Mesenchymal stem cell (in vitro differentiated cells and primary cell): ENCODE measurements around the gene PDK2.

Source experiments
- DNase-seq: peaks from one replicate; pipeline ENCODE4 v3.0.0-alpha.2; 2013
- H2AFZ ChIP-seq: one replicate; pipeline ENCODE4 v1.6.1; 2013; ENCODE audit warnings: low read depth, mild to moderate bottlenecking, control low read depth, inconsistent platforms, low read length, moderate library complexity
- H2AK5ac ChIP-seq: 2 replicates; pipeline ENCODE4 v1.6.1; 2013; ENCODE audit warnings: low read length, moderate library complexity, mild to moderate bottlenecking, inconsistent platforms; ENCODE audit not compliant: severe bottlenecking
- H2BK120ac ChIP-seq: one replicate; pipeline ENCODE4 v1.6.1; 2013; ENCODE audit warnings: low read depth, mild to moderate bottlenecking, inconsistent platforms, low read length, moderate library complexity
- H2BK12ac ChIP-seq, 2 experiments: one replicate each; pipeline ENCODE4 v1.6.1; 2013; ENCODE audit warnings: inconsistent platforms in 2 of 2, low read length in 2 of 2, mild to moderate bottlenecking in 2 of 2, moderate library complexity in 2 of 2, control low read depth in 1 of 2
- H2BK15ac ChIP-seq: one replicate; pipeline ENCODE4 v1.6.1; 2013; ENCODE audit warnings: mild to moderate bottlenecking, low read depth, inconsistent platforms; ENCODE audit not compliant: poor library complexity, severe bottlenecking
- H2BK5ac ChIP-seq: 2 replicates; pipeline ENCODE4 v1.6.1; 2013; ENCODE audit warnings: low read depth, mild to moderate bottlenecking, low read length, control low read depth, inconsistent platforms; ENCODE audit not compliant: poor library complexity, severe bottlenecking
- H3K14ac ChIP-seq, 2 experiments: one replicate each; pipeline ENCODE4 v1.6.1; 2013; ENCODE audit warnings: inconsistent platforms in 2 of 2, low read length in 2 of 2, control low read depth in 1 of 2, mild to moderate bottlenecking in 1 of 2, moderate library complexity in 1 of 2
- H3K18ac ChIP-seq, 2 experiments: one replicate each; pipeline ENCODE4 v1.6.1; 2013; ENCODE audit warnings: inconsistent platforms in 2 of 2, low read length in 2 of 2, control low read depth in 1 of 2, low read depth in 1 of 2, mild to moderate bottlenecking in 1 of 2
- H3K23ac ChIP-seq, 2 experiments: one replicate each; pipeline ENCODE4 v1.6.1; 2013; ENCODE audit warnings: inconsistent platforms in 2 of 2, low read length in 2 of 2, mild to moderate bottlenecking in 2 of 2, moderate library complexity in 2 of 2, control low read depth in 1 of 2
- H3K27ac ChIP-seq: 2 replicates; pipeline ENCODE4 v1.5.1; 2013; ENCODE audit warnings: mild to moderate bottlenecking, moderate library complexity, low read length, control low read depth, inconsistent platforms; ENCODE audit not compliant: poor library complexity, severe bottlenecking
- H3K27me3 ChIP-seq, 2 experiments: 2 replicates each; pipeline versions ENCODE4 v1.6.1 to v1.7.0; 2013; ENCODE audit warnings: low read length in 2 of 2, mild to moderate bottlenecking in 2 of 2, moderate library complexity in 2 of 2, control low read depth in 1 of 2, inconsistent platforms in 1 of 2; ENCODE audit not compliant: control insufficient read depth in 1 of 2, insufficient read depth in 1 of 2
- H3K36me3 ChIP-seq, 2 experiments: 2 replicates each; pipeline versions ENCODE4 v1.6.1 to v1.7.0; 2013; ENCODE audit warnings: low read length in 2 of 2, control low read depth in 1 of 2, inconsistent platforms in 1 of 2, low read depth in 1 of 2, mild to moderate bottlenecking in 1 of 2; ENCODE audit not compliant: insufficient read depth in 2 of 2, control insufficient read depth in 1 of 2
- H3K4ac ChIP-seq, 2 experiments: one replicate each; pipeline ENCODE4 v1.6.1; 2013; ENCODE audit warnings: inconsistent platforms in 2 of 2, low read length in 2 of 2, mild to moderate bottlenecking in 2 of 2, moderate library complexity in 2 of 2, control low read depth in 1 of 2, low read depth in 1 of 2
- H3K4me1 ChIP-seq: 2 replicates; pipeline ENCODE4 v1.6.1; 2013; ENCODE audit warnings: low read depth, low read length, control low read depth; ENCODE audit not compliant: control insufficient read depth, insufficient read depth
- H3K4me2 ChIP-seq: 2 replicates; pipeline ENCODE4 v1.6.1; 2013; ENCODE audit warnings: low read length, mild to moderate bottlenecking, inconsistent platforms; ENCODE audit not compliant: poor library complexity, severe bottlenecking
- H3K4me3 ChIP-seq, 2 experiments: 2 replicates each; pipeline versions ENCODE4 v1.5.1 to v1.7.0; 2013; ENCODE audit warnings: low read length in 2 of 2, mild to moderate bottlenecking in 2 of 2, control low read depth in 1 of 2, low read depth in 1 of 2; ENCODE audit not compliant: insufficient read depth in 1 of 2
- H3K79me1 ChIP-seq: replicated peaks from 2 replicates; pipeline ENCODE4 v1.6.1; 2013; ENCODE audit warnings: mild to moderate bottlenecking, control low read depth, low read length, inconsistent platforms; ENCODE audit not compliant: poor library complexity, severe bottlenecking
- H3K9ac ChIP-seq: 2 replicates; pipeline ENCODE4 v1.7.0; 2013; ENCODE audit warnings: mild to moderate bottlenecking, low read length, moderate library complexity
- H3K9me3 ChIP-seq: 2 replicates; pipeline ENCODE4 v1.7.0; 2013; ENCODE audit warnings: mild to moderate bottlenecking, low read length; ENCODE audit not compliant: control insufficient read depth
- H4K8ac ChIP-seq: one replicate; pipeline ENCODE4 v1.6.1; 2013; ENCODE audit warnings: inconsistent platforms, mild to moderate bottlenecking, low read length, moderate library complexity
- H4K91ac ChIP-seq: one replicate; pipeline ENCODE4 v1.6.1; 2013; ENCODE audit warnings: mild to moderate bottlenecking, low read length, inconsistent platforms
- WGBS: methylation state at CpG from one replicate; pipeline ENCODE4 v1.1.7; 2013; ENCODE audit warnings: mixed read lengths; 5-methylcytosine and 5-hydroxymethylcytosine counted together

Gene PDK2

GRCh38 chr17:50094243-50094752, 853 bp upstream of the PDK2 start:
- peaks cover 21% of the 10 kb centered on the region for H3K4me1 ChIP-seq
- H3K23ac ChIP-seq: no peak overlapping the region
- H3K36me3 ChIP-seq: peaks cover 41 to 47% of the 10 kb centered on the region in 2 experiments
- H2BK15ac ChIP-seq: no peak overlapping the region
- no peak overlapping the region for H2BK120ac ChIP-seq
- peak; percentile 90 for DNase-seq
- H2BK12ac ChIP-seq: no peak overlapping the region
- whole genome bisulfite sequencing: 2% methylated on average over 21 of the region's 21 CpGs
- no peak overlapping the region for H2AK5ac ChIP-seq
- peak overlapping the region; percentile 84 for H3K4me2 ChIP-seq
- H3K27me3 ChIP-seq: no peaks in the 10 kb centered on the region
- no peaks in the 10 kb centered on the region for H3K9me3 ChIP-seq
- no peak overlapping the region for H3K4ac ChIP-seq
- peak overlapping the region; percentile 72 for H2AFZ ChIP-seq
- H4K8ac ChIP-seq: no peak overlapping the region
- H4K91ac ChIP-seq: no peak overlapping the region
- H2BK5ac ChIP-seq: no peak overlapping the region
- peaks cover 21% of the 10 kb centered on the region for H3K79me1 ChIP-seq
- H3K14ac ChIP-seq: no peak overlapping the region
- peak overlapping the region; percentile 90 for H3K9ac ChIP-seq
- no peak overlapping the region for H3K18ac ChIP-seq
- peak overlapping the region; percentile 66 for H3K27ac ChIP-seq
- peak overlapping the region in 1 of 2 experiments; percentile 99 for H3K4me3 ChIP-seq

GRCh38 chr17:50095626-50096037, 481 bp downstream of the PDK2 start:
- Histone ChIP-seq H4K91ac (peak overlapping the region; percentile 65), H3K27ac (no peak overlapping the region), H3K9ac (peak overlapping the region; percentile 96), H3K4me2 (peak overlapping the region; percentile 85), H3K4me3 (peak overlapping the region; percentile 89 to 99), H3K14ac (peak overlapping the region in 1 of 2 experiments; percentile 64), H4K8ac (peak overlapping the region; percentile 88), H3K36me3 (peaks cover 35 to 36% of the 10 kb centered on the region in 2 experiments), H3K18ac (peak overlapping the region; percentile 63 to 79), H3K23ac (no peak overlapping the region), H2BK5ac (no peak overlapping the region), H2AFZ (peak overlapping the region; percentile 66), H3K4ac (peak overlapping the region in 1 of 2 experiments; percentile 68), H3K79me1 (peaks cover 18% of the 10 kb centered on the region), H3K27me3 (no peaks in the 10 kb centered on the region), H2AK5ac (peak overlapping the region; percentile 62), H2BK15ac (peak overlapping the region; percentile 41), H3K4me1 (peaks cover 31% of the 10 kb centered on the region), H3K9me3 (no peaks in the 10 kb centered on the region), H2BK12ac (peak overlapping the region in 1 of 2 experiments; percentile 65), H2BK120ac (peak overlapping the region; percentile 85)
- WGBS: under 1% methylated on average over 12 of the region's 12 CpGs
- DNase-seq: no peak

DNA sequence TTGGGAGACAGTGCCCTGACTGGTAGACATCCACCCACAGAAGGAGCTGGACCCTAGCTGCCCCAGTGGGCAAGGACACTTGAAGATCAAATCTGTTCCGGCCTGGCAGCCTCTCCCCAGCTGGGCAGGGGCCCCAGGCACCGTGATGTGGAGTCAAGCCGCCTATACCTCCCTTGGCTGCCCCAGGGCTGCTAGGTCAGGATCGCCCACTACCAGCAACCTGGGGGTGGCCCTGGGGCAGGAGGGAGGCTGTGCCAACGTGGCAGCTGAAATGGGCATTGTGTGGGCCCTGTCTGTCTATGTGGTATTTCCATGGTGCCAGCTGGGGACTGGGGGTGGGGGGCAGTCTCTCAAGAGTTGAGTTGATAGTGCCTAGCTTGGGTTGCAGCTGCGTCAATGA, 941 bp downstream of the PDK2 start:
- 75% methylated on average over 6 of the region's 6 CpGs for WGBS

DNA sequence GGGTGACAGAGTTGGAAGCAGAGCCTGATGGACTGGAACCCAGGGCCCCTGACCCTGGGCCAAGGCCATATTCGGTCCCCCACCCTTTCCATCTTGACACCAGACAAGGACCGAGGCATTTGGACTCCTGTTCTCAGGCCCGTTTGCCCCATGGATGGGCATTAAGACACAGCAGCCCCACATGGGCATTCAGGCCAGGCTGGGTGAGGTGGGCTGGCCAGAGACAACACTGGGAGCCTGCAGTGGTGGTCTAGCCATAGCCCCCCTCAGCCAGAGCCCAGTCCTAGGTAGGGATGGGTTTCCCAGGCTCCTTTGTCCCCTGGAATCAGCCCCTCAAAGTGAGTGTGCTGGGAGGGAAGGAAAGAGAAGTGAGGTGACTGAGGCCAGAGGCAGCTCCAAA, 1.6 kb downstream of the PDK2 start:
- peaks cover 25 to 33% of the 10 kb centered on the region in 2 experiments for H3K36me3 ChIP-seq
- H2BK5ac ChIP-seq: no peak overlapping the region
- no peak overlapping the region for H4K8ac ChIP-seq
- no peak overlapping the region for H3K23ac ChIP-seq
- peak overlapping the region in 1 of 2 experiments; percentile 99 for H3K4me3 ChIP-seq
- no peak overlapping the region for H3K4me2 ChIP-seq
- H3K18ac ChIP-seq: no peak overlapping the region
- H4K91ac ChIP-seq: no peak overlapping the region
- no peak overlapping the region for H3K4ac ChIP-seq
- no peak overlapping the region for H3K14ac ChIP-seq
- H2AFZ ChIP-seq: no peak overlapping the region
- DNase-seq: no peak
- H3K27me3 ChIP-seq: no peaks in the 10 kb centered on the region
- no peak overlapping the region for H2AK5ac ChIP-seq
- H3K9me3 ChIP-seq: no peaks in the 10 kb centered on the region
- no peak overlapping the region for H2BK15ac ChIP-seq
- H2BK12ac ChIP-seq: peak overlapping the region in 1 of 2 experiments; percentile 34
- no peak overlapping the region for H2BK120ac ChIP-seq
- peaks cover 16% of the 10 kb centered on the region for H3K79me1 ChIP-seq
- WGBS: 81% methylated on average over 3 of the region's 3 CpGs
- peak overlapping the region; percentile 96 for H3K9ac ChIP-seq
- peaks cover 39% of the 10 kb centered on the region for H3K4me1 ChIP-seq
- no peak overlapping the region for H3K27ac ChIP-seq

More for the DNA sequence above, 941 bp downstream of the PDK2 start:
- H3K9ac ChIP-seq: peak overlapping the region; percentile 96
- peak overlapping the region; percentile 89 to 99 for H3K4me3 ChIP-seq
- peaks cover 35% of the 10 kb centered on the region for H3K4me1 ChIP-seq
- H3K27ac ChIP-seq: no peak overlapping the region
- H3K36me3 ChIP-seq: peaks cover 32 to 35% of the 10 kb centered on the region in 2 experiments
- no peaks in the 10 kb centered on the region for H3K9me3 ChIP-seq
- H3K14ac ChIP-seq: peak overlapping the region in 1 of 2 experiments; percentile 46
- H3K79me1 ChIP-seq: peaks cover 18% of the 10 kb centered on the region
- peak overlapping the region in 1 of 2 experiments; percentile 65 for H2BK12ac ChIP-seq
- H2BK120ac ChIP-seq: no peak overlapping the region
- peak overlapping the region in 1 of 2 experiments; percentile 61 for H3K23ac ChIP-seq
- peak overlapping the region; percentile 0 for H4K91ac ChIP-seq
- H2BK15ac ChIP-seq: no peak overlapping the region
- peak overlapping the region; percentile 6 for H2AK5ac ChIP-seq
- no peaks in the 10 kb centered on the region for H3K27me3 ChIP-seq
- H4K8ac ChIP-seq: peak overlapping the region; percentile 29
- H2BK5ac ChIP-seq: no peak overlapping the region
- H3K4me2 ChIP-seq: peak overlapping the region; percentile 85
- H3K18ac ChIP-seq: peak overlapping the region in 1 of 2 experiments; percentile 79
- peak overlapping the region; percentile 54 to 68 for H3K4ac ChIP-seq
- DNase-seq: no peak
- H2AFZ ChIP-seq: peak overlapping the region; percentile 46
